ENCODE data around the gene IL17RA. TPM values are rescaled to one million over a fixed set of nuclear protein-coding genes. Genes with fewer than 3 reads are reported as not detected.

Gene IL17RA
- total and polyA plus RNA-seq, 4 donors: 3.1 to 9.0 (median 4.4) TPM

DNA sequence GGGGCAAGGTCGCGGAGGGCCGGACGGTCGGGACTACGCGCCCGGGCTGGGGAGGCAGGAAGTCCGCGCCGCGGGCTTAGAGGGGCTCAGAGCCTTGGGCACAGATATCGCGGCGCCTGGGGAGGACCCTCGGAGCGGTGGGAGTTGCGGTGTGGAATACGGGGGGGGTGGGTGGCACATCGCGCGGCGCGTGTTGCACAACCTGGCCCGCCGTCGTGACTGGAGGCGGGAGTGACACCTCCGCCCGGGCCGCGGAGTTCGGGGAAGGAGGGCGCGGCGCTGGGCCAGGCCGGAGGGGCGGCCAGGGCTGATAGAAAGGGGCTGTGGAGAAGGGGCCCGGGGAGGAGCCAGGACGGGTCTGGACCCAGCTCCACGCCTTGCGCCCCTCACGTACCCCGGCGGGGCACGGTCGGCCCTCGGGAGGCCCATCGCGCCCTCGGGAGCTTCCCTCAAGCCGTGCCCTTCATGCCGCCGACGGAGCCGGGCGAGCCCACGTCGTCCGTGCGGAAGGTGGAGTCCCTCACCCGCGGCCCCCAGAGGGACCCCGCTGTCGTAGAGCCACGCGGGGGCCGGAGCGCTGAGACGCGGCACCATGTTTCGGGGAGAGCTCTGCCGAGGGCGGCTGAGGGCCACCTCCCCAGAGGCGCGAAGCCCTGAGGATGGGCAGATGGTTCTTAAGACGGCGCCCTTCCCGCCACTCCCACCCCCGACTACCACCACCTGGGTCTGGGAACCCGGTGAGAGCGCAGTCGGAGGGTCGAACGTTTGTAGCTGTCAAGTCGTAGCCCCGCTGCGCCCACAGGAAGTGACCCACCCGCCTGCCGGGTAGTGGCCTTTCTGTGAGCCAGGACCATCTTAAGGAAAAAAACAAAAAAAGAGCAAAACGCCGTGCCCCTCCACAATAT, 729 bp downstream of the IL17RA start:
- H3K4me1 ChIP-seq (ENCODE audit: control insufficient read depth in 4 of 4, insufficient read depth in 4 of 4, low read length in 3 of 4): peaks cover 0 to 10% (median 3%) of the 10 kb centered on the region in 4 donors
- no peak for DNase-seq (ENCODE audit: low spot score)
- H3K4me3 ChIP-seq (ENCODE audit: low read depth in 1 of 3, low read length in 3 of 3): peak overlapping the region; percentile 78 to 92 (median 90)
- H3K36me3 ChIP-seq (ENCODE audit: control insufficient read depth in 4 of 4, insufficient read depth in 3 of 4, low read depth in 1 of 4, low read length in 3 of 4): no peaks in the 10 kb centered on the region
- no peaks in the 10 kb centered on the region for H3K9me3 ChIP-seq (ENCODE audit: control insufficient read depth in 4 of 4, low read length in 3 of 4)
- TF ChIP-seq HNF4A (conservative IDR thresholded peaks at IDR 0.05): no peak
- no peak for TF ChIP-seq FOXA2 (IDR thresholded peaks at IDR 0.05)
- TF ChIP-seq JUND (IDR thresholded peaks at IDR 0.05): no peak
- TF ChIP-seq FOXA1 (IDR thresholded peaks at IDR 0.05): no peak
- TF ChIP-seq, protein P1, sequence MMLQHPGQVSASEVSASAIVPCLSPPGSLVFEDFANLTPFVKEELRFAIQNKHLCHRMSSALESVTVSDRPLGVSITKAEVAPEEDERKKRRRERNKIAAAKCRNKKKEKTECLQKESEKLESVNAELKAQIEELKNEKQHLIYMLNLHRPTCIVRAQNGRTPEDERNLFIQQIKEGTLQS (IDR thresholded peaks at IDR 0.05): no peak
- TF ChIP-seq, protein P2, sequence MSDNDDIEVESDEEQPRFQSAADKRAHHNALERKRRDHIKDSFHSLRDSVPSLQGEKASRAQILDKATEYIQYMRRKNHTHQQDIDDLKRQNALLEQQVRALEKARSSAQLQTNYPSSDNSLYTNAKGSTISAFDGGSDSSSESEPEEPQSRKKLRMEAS (IDR thresholded peaks at IDR 0.05): no peak
- TF ChIP-seq NR2F2 (IDR thresholded peaks at IDR 0.05): no peak
- TF ChIP-seq, protein P3, sequence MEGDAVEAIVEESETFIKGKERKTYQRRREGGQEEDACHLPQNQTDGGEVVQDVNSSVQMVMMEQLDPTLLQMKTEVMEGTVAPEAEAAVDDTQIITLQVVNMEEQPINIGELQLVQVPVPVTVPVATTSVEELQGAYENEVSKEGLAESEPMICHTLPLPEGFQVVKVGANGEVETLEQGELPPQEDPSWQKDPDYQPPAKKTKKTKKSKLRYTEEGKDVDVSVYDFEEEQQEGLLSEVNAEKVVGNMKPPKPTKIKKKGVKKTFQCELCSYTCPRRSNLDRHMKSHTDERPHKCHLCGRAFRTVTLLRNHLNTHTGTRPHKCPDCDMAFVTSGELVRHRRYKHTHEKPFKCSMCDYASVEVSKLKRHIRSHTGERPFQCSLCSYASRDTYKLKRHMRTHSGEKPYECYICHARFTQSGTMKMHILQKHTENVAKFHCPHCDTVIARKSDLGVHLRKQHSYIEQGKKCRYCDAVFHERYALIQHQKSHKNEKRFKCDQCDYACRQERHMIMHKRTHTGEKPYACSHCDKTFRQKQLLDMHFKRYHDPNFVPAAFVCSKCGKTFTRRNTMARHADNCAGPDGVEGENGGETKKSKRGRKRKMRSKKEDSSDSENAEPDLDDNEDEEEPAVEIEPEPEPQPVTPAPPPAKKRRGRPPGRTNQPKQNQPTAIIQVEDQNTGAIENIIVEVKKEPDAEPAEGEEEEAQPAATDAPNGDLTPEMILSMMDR (IDR thresholded peaks at IDR 0.05; ENCODE audit: low read depth, low read length, missing input control): no peak
- TF ChIP-seq YY1 (IDR thresholded peaks at IDR 0.05): no peak
- TF ChIP-seq EGR1 (IDR thresholded peaks at IDR 0.05; ENCODE audit: low read depth in 2 of 2): no peak
- TF ChIP-seq RAD21 (IDR thresholded peaks at IDR 0.05): no peak
- TF ChIP-seq TAF1 (conservative IDR thresholded peaks at IDR 0.05): no peak
- no peak for TF ChIP-seq HNF4G (IDR thresholded peaks at IDR 0.05)
- no peak for TF ChIP-seq RXRA (IDR thresholded peaks at IDR 0.05)
- TF ChIP-seq, protein P4, sequence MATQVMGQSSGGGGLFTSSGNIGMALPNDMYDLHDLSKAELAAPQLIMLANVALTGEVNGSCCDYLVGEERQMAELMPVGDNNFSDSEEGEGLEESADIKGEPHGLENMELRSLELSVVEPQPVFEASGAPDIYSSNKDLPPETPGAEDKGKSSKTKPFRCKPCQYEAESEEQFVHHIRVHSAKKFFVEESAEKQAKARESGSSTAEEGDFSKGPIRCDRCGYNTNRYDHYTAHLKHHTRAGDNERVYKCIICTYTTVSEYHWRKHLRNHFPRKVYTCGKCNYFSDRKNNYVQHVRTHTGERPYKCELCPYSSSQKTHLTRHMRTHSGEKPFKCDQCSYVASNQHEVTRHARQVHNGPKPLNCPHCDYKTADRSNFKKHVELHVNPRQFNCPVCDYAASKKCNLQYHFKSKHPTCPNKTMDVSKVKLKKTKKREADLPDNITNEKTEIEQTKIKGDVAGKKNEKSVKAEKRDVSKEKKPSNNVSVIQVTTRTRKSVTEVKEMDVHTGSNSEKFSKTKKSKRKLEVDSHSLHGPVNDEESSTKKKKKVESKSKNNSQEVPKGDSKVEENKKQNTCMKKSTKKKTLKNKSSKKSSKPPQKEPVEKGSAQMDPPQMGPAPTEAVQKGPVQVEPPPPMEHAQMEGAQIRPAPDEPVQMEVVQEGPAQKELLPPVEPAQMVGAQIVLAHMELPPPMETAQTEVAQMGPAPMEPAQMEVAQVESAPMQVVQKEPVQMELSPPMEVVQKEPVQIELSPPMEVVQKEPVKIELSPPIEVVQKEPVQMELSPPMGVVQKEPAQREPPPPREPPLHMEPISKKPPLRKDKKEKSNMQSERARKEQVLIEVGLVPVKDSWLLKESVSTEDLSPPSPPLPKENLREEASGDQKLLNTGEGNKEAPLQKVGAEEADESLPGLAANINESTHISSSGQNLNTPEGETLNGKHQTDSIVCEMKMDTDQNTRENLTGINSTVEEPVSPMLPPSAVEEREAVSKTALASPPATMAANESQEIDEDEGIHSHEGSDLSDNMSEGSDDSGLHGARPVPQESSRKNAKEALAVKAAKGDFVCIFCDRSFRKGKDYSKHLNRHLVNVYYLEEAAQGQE (IDR thresholded peaks at IDR 0.05): no peak
- H3K9ac ChIP-seq (ENCODE audit: low read depth in 1 of 2, low read length in 2 of 2): peak overlapping the region in 1 of 2 donors; percentile 87
- 15% methylated on average over 92 of the region's 92 CpGs for WGBS
- peak overlapping the region; percentile 85 to 90 for H3K27ac ChIP-seq (ENCODE audit: low read depth in 1 of 2, low read length in 2 of 2)
- H3K27me3 ChIP-seq (ENCODE audit: control insufficient read depth in 4 of 4, insufficient read depth in 4 of 4, low read length in 3 of 4): no peaks in the 10 kb centered on the region

DNA sequence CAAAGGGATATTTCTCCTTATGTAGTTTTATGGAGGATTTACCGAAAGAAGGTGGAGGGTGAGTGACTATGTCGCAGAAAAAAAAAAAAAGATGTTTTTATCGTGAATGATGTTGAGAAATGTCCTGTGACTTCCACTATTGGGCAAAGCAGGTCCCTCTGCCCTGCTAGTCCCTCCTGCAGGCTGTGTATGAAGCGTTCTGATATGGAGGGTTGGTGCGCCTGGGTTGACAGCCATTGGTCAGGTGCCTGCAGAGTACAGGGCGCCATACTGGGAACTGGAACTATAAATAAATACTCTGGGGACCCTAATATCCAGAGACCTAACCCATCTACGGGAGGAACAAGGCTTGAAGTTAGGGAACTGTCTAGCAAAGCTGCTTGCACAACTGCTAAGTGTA, 1.5 kb downstream of the IL17RA start:
- Histone ChIP-seq H3K27ac (ENCODE audit: low read depth in 1 of 2, low read length in 2 of 2) (no peak overlapping the region), H3K36me3 (ENCODE audit: control insufficient read depth in 4 of 4, insufficient read depth in 3 of 4, low read depth in 1 of 4, low read length in 3 of 4) (no peaks in the 10 kb centered on the region), H3K9me3 (ENCODE audit: control insufficient read depth in 4 of 4, low read length in 3 of 4) (no peaks in the 10 kb centered on the region), H3K27me3 (ENCODE audit: control insufficient read depth in 4 of 4, insufficient read depth in 4 of 4, low read length in 3 of 4) (no peaks in the 10 kb centered on the region), H3K4me1 (ENCODE audit: control insufficient read depth in 4 of 4, insufficient read depth in 4 of 4, low read length in 3 of 4) (peaks cover 0 to 10% (median 3%) of the 10 kb centered on the region in 4 donors), H3K9ac (ENCODE audit: low read depth in 1 of 2, low read length in 2 of 2) (no peak overlapping the region), H3K4me3 (ENCODE audit: low read depth in 1 of 3, low read length in 3 of 3) (peak overlapping the region in 1 of 3 donors; percentile 6)
- no peak for DNase-seq (ENCODE audit: low spot score)
- 87% methylated on average over 7 of the region's 7 CpGs for WGBS
- TF ChIP-seq TAF1 (conservative IDR thresholded peaks at IDR 0.05): no peak
- TF ChIP-seq HNF4A (conservative IDR thresholded peaks at IDR 0.05): no peak
- TF ChIP-seq FOXA2 (IDR thresholded peaks at IDR 0.05): no peak
